Naive B cell (primary cell): ENCODE results near the gene SSBP2. TPM values are rescaled to one million over a fixed set of nuclear protein-coding genes. Genes with fewer than 3 reads are reported as not detected.
A peak's percentile ranks its signal among the peaks of the same experiment; 100 is the strongest.

Experiments used
- ATAC-seq, 2 donors: fragments of 150-1000 bp; cut with Tn5 transposase; 2 replicates each; pipeline ENCODE4 v1.10.0; 2021; ENCODE audit warnings: low read depth in 2 of 2, mild to moderate bottlenecking in 2 of 2, moderate library complexity in 2 of 2
- DNase-seq: peaks from one replicate; pipeline ENCODE4 v3.0.0; 2022
- H3K27ac Mint-ChIP-seq, 6 donors: one replicate each; pipeline ENCODE4 v1.8.0; 2020 to 2022; ENCODE audit warnings: mild to moderate bottlenecking in 6 of 6, mixed read lengths in 6 of 6, moderate library complexity in 5 of 6, inconsistent platforms in 2 of 6
- H3K27me3 Mint-ChIP-seq, 3 donors: one replicate each; pipeline ENCODE4 v1.8.0; 2021 to 2022; ENCODE audit warnings: mixed read lengths in 3 of 3, mild to moderate bottlenecking in 1 of 3
- H3K36me3 Mint-ChIP-seq, 2 donors: one replicate each; pipeline ENCODE4 v1.8.0; 2020 to 2022; ENCODE audit warnings: mixed read lengths in 2 of 2, inconsistent platforms in 1 of 2, mild to moderate bottlenecking in 1 of 2
- H3K4me1 Mint-ChIP-seq, 3 donors: one replicate each; pipeline ENCODE4 v1.8.0; 2020 to 2022; ENCODE audit warnings: mixed read lengths in 3 of 3, inconsistent platforms in 1 of 3, mild to moderate bottlenecking in 1 of 3, moderate library complexity in 1 of 3
- H3K4me3 Mint-ChIP-seq, 8 donors: one replicate each; pipeline ENCODE4 v1.8.0; 2020 to 2022; ENCODE audit warnings: mild to moderate bottlenecking in 8 of 8, mixed read lengths in 8 of 8, moderate library complexity in 8 of 8, inconsistent platforms in 2 of 8
- H3K9me3 Mint-ChIP-seq, 7 donors: one replicate each; pipeline ENCODE4 v1.8.0; 2020 to 2022; ENCODE audit warnings: mixed read lengths in 7 of 7, mild to moderate bottlenecking in 5 of 7, inconsistent platforms in 2 of 7, moderate library complexity in 1 of 7
- polyA plus RNA-seq, 6 donors: library from polyadenylated mRNA; unstranded; fragments of 300-500 nt; fragmentation: Illumina TruSeq; gene quantifications; one replicate each; pipeline ENCODE4 v1.2.3, GENCODE V29; 2021; ENCODE audit warnings: low read depth in 6 of 6

The SSBP2 gene
- polyA plus RNA-seq, 6 donors from 2014 or later: 111 to 202 (median 140) TPM

GRCh38 chr5:81590498-81591384 lies 160.2 kb downstream of the SSBP2 start:
- ATAC-seq (no peak), DNase-seq (no peak)
- peaks cover 12 to 24% of the 10 kb centered on the region in 2 donors for H3K36me3 Mint-ChIP-seq
- peak overlapping the region in 4 of 6 donors; percentile 6 to 85 (median 62) for H3K27ac Mint-ChIP-seq
- H3K27me3 Mint-ChIP-seq: no peaks in the 10 kb centered on the region
- H3K4me1 Mint-ChIP-seq: peaks cover 22 to 30% (median 26%) of the 10 kb centered on the region in 3 donors
- peaks cover 9 to 27% (median 18%) of the 10 kb centered on the region in 7 donors for H3K9me3 Mint-ChIP-seq
- H3K4me3 Mint-ChIP-seq: no peak overlapping the region

DNA sequence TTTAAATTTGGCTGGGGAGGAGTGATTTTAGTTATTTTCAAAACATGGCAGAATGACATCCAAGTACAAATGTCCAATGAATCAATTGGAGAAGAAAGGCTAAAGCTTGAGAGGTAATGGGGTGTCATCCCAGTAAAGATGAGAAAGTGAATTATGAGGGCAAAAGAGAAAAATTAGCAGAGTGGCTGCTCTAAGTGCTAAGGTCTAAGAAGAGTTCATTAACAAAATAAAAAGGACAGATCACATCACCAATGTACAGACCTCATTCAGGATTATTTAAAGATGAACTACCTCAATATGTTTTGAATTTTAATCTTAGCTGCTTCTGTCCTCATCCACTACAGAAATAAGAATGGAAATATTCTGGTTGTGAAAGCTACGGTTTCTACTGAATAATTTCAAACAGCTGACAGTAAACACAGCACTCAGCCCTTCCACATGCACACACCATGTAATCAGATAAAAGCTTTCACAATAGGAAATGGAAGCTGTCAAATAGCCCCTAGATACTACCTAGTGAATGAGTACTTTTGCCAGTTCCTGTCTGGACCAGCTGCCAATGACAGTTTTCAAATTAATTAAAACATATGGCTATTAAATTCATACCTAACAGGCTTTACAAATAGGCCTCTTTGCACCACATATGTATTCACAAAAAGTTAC lies 171.5 kb downstream of the SSBP2 start:
- Mint-ChIP-seq H3K36me3 (peaks cover 4 to 11% of the 10 kb centered on the region in 2 donors), H3K27me3 (no peaks in the 10 kb centered on the region), H3K4me3 (no peak overlapping the region), H3K9me3 (peaks cover 0 to 11% (median 0%) of the 10 kb centered on the region in 7 donors), H3K27ac (peak overlapping the region in 3 of 6 donors; percentile 63 to 84 (median 63)), H3K4me1 (peaks cover 13 to 25% (median 14%) of the 10 kb centered on the region in 3 donors)
- no peak for DNase-seq
- ATAC-seq: peak; percentile 56 to 65

- H3K36me3 Mint-ChIP-seq: peaks cover 8 to 11% of the 10 kb centered on the region in 2 donors
- peak overlapping the region in 1 of 8 donors; percentile 2 for H3K4me3 Mint-ChIP-seq
- no peaks in the 10 kb centered on the region for H3K27me3 Mint-ChIP-seq
- DNase-seq: no peak
- H3K4me1 Mint-ChIP-seq: peaks cover 18 to 24% (median 24%) of the 10 kb centered on the region in 3 donors
- H3K9me3 Mint-ChIP-seq: peaks cover 0 to 14% (median 0%) of the 10 kb centered on the region in 7 donors
- H3K27ac Mint-ChIP-seq: no peak overlapping the region
- no peak for ATAC-seq
Measured at GRCh38 chr5:81577091-81577490, 173.8 kb downstream of the SSBP2 start.

DNA sequence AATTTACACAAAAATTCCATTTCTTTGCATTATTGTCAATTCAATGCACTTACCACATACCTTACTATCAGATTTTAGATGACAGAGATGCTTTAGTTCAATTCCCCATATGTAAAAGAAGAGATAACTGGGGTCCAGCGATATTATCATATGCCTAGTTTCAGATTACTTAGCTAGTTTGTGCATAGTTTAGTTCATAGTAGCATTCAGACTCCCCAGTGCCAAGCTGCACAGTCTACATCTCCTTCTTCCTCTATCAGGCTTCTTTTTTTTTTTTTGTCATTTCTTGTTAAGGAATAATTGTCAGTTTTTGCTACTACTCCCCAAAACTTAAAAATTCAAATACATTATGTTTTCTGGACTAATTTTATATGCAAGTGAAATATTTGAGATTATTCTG lies 175.0 kb downstream of the SSBP2 start:
- Mint-ChIP-seq H3K36me3 (peaks cover 8 to 12% of the 10 kb centered on the region in 2 donors), H3K9me3 (peaks cover 0 to 14% (median 0%) of the 10 kb centered on the region in 7 donors), H3K4me3 (no peak overlapping the region), H3K27ac (peak overlapping the region in 1 of 6 donors; percentile 72), H3K27me3 (no peaks in the 10 kb centered on the region), H3K4me1 (peaks cover 15 to 24% (median 20%) of the 10 kb centered on the region in 3 donors)
- no peak for DNase-seq
- ATAC-seq: no peak

DNA sequence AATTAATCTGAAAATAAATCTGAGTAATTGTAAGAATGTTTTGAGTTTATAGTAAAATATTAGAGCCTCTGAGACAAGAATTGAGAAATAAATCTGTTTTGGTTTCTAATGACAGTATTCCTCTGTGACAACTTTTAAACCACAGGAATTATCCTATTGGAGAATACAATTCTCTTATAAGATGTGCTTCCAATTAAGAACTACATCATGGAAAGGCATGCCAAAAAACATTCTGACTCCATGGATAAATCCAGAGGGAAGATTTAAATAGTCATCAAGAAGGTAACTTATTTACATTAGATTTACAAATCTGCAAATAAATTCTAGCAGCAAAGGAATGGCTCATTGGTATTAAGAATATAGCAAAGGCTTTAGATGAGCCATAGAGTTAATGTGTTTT lies 178.7 kb downstream of the SSBP2 start:
- H3K36me3 Mint-ChIP-seq: peaks cover 25 to 32% of the 10 kb centered on the region in 2 donors
- ATAC-seq (no peak), DNase-seq (no peak)
- peaks cover 4 to 22% (median 16%) of the 10 kb centered on the region in 3 donors for H3K4me1 Mint-ChIP-seq
- H3K4me3 Mint-ChIP-seq: no peak overlapping the region
- no peak overlapping the region for H3K27ac Mint-ChIP-seq
- no peaks in the 10 kb centered on the region for H3K27me3 Mint-ChIP-seq
- peaks cover 0 to 14% (median 0%) of the 10 kb centered on the region in 7 donors for H3K9me3 Mint-ChIP-seq

DNA sequence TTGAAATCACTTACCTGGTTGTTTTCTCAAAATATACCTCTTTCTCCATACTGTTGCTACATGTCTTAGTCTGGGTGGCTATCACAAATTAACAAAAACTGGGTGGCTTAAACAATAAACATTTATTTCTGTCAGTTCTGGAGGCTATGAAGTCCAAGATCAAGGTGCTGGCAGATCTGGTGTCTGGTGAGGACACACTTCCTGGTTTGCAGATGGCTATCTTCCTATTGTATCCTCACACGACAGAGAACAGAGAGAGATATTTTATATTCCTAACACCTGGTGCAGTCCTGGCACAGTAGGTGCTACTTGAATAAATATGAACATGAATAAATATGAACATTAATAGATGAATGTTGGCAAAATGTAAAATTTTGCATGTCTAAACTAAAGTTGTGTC lies 192.7 kb downstream of the SSBP2 start:
- no peak overlapping the region for H3K27ac Mint-ChIP-seq
- H3K36me3 Mint-ChIP-seq: no peaks in the 10 kb centered on the region
- H3K4me3 Mint-ChIP-seq: no peak overlapping the region
- peaks cover 6 to 21% (median 13%) of the 10 kb centered on the region in 3 donors for H3K4me1 Mint-ChIP-seq
- no peaks in the 10 kb centered on the region for H3K9me3 Mint-ChIP-seq
- DNase-seq (no peak), ATAC-seq (no peak)
- no peaks in the 10 kb centered on the region for H3K27me3 Mint-ChIP-seq

GRCh38 chr5:81556809-81557208 lies 194.1 kb downstream of the SSBP2 start:
- Mint-ChIP-seq H3K4me3 (no peak overlapping the region), H3K27me3 (no peaks in the 10 kb centered on the region), H3K36me3 (no peaks in the 10 kb centered on the region), H3K27ac (peak overlapping the region in 1 of 6 donors; percentile 50), H3K9me3 (no peaks in the 10 kb centered on the region), H3K4me1 (peaks cover 6 to 21% (median 13%) of the 10 kb centered on the region in 3 donors)
- ATAC-seq (no peak), DNase-seq (no peak)

- Mint-ChIP-seq H3K4me3 (no peak overlapping the region), H3K27ac (no peak overlapping the region), H3K27me3 (no peaks in the 10 kb centered on the region), H3K9me3 (no peaks in the 10 kb centered on the region), H3K4me1 (peaks cover 6 to 21% (median 13%) of the 10 kb centered on the region in 3 donors), H3K36me3 (no peaks in the 10 kb centered on the region)
- no peak for DNase-seq
- no peak for ATAC-seq
Measured at GRCh38 chr5:81555865-81556264, 195.0 kb downstream of the SSBP2 start.

DNA sequence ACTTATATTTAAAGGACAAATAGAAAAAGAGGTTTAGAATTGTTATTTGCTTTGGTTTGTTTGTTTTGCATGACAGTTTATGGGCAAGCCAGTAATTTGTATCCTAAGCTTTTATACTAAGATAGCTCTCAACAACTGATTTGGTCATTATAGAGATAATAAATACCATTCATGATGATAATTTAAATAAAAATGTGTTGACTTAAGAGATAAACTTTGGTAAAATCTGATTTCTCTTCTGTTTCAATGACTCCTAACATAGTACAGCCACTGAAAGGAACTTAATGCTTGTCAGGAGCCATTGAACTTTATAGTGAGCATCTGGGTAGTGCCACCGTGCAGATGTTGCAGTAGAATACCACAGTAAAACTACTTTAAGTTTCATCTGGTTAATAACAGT lies 196.2 kb downstream of the SSBP2 start:
- H3K4me3 Mint-ChIP-seq: no peak overlapping the region
- H3K27ac Mint-ChIP-seq: no peak overlapping the region
- no peak for ATAC-seq
- H3K4me1 Mint-ChIP-seq: peaks cover 6 to 21% (median 13%) of the 10 kb centered on the region in 3 donors
- H3K9me3 Mint-ChIP-seq: no peaks in the 10 kb centered on the region
- H3K27me3 Mint-ChIP-seq: no peaks in the 10 kb centered on the region
- no peak for DNase-seq
- H3K36me3 Mint-ChIP-seq: peaks cover 0 to 5% of the 10 kb centered on the region in 2 donors

- H3K36me3 Mint-ChIP-seq: peaks cover 8 to 11% of the 10 kb centered on the region in 2 donors
- DNase-seq: no peak
- H3K27me3 Mint-ChIP-seq: no peaks in the 10 kb centered on the region
- H3K9me3 Mint-ChIP-seq: no peaks in the 10 kb centered on the region
- no peak for ATAC-seq
- H3K4me3 Mint-ChIP-seq: peak overlapping the region in 1 of 8 donors; percentile 29
- peaks cover 6 to 21% (median 16%) of the 10 kb centered on the region in 3 donors for H3K4me1 Mint-ChIP-seq
- peak overlapping the region in 3 of 6 donors; percentile 64 to 89 (median 69) for H3K27ac Mint-ChIP-seq
Measured at GRCh38 chr5:81553567-81554212, 197.2 kb downstream of the SSBP2 start.

DNA sequence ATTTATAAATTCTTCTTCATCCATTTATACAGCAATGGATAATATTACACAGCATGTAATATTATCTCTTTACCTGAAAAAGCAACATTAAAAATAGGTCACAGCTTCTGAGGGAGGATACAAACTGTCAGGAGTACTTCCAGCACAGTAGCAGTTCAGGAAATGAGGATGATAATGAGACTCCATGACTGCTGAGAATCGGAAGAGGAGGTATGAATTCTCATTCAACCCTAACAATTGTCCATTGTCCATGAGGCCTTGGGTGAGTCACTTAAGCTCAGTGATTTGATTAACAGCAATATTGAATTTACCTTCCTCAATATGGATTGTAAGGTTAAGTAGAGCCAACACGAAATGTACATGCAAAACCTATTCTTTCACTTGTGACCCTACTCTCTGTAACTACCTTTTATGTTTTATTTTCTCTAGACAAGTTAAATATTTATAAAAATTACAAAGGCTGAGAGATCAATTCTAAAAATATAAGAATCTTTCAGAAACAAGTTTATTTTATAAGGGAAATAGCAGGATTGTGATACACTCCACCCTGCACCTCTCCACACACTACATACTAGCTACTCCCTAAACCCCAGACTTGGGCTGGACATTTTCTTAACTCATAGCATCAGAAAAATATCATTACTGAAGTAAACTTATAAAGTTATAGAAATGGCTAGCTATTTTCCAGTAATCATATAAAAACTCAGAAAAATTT lies 197.9 kb downstream of the SSBP2 start:
- H3K36me3 Mint-ChIP-seq: peaks cover 8 to 11% of the 10 kb centered on the region in 2 donors
- DNase-seq (no peak), ATAC-seq (no peak)
- no peak overlapping the region for H3K4me3 Mint-ChIP-seq
- no peaks in the 10 kb centered on the region for H3K9me3 Mint-ChIP-seq
- no peaks in the 10 kb centered on the region for H3K27me3 Mint-ChIP-seq
- peaks cover 6 to 16% (median 9%) of the 10 kb centered on the region in 3 donors for H3K4me1 Mint-ChIP-seq
- H3K27ac Mint-ChIP-seq: no peak overlapping the region

- Mint-ChIP-seq H3K4me1 (peaks cover 8 to 15% (median 8%) of the 10 kb centered on the region in 3 donors), H3K36me3 (peaks cover 15 to 17% of the 10 kb centered on the region in 2 donors), H3K9me3 (peaks cover 0 to 4% (median 2%) of the 10 kb centered on the region in 7 donors), H3K27me3 (no peaks in the 10 kb centered on the region), H3K27ac (peak overlapping the region in 1 of 6 donors; percentile 10), H3K4me3 (no peak overlapping the region)
- ATAC-seq (no peak), DNase-seq (no peak)
Measured at GRCh38 chr5:81549123-81549522, 201.8 kb downstream of the SSBP2 start.
